GM21528 (cell line): ENCODE measurements around the gene PRKAG2.

Experiments
- ATAC-seq: cut with Tn5 transposase; IDR thresholded peaks from one replicate; pipeline ENCODE4 v1.9.1; 2021; ENCODE audit warnings: mild to moderate bottlenecking, moderate library complexity; ENCODE audit not compliant: unreplicated experiment, low FRiP score

The PRKAG2 gene

GRCh38 chr7:151900986-151901621 is 24.2 kb upstream of the PRKAG2 start:
- no peak for ATAC-seq

- ATAC-seq, result no peak
Observed at GRCh38 chr7:151900591-151900985, 23.7 kb upstream of the PRKAG2 start.

- ATAC-seq, result no peak
Observed at GRCh38 chr7:151899513-151900360, 22.8 kb upstream of the PRKAG2 start.

- no peak for ATAC-seq
Observed at GRCh38 chr7:151897951-151898686, 21.2 kb upstream of the PRKAG2 start.

GRCh38 chr7:151897161-151897731 is 20.3 kb upstream of the PRKAG2 start:
- ATAC-seq, result no peak

GRCh38 chr7:151896486-151896885 is 19.6 kb upstream of the PRKAG2 start:
- ATAC-seq, result no peak

- no peak for ATAC-seq
Observed at GRCh38 chr7:151896086-151896485, 19.2 kb upstream of the PRKAG2 start.

- ATAC-seq, result no peak
Observed at GRCh38 chr7:151895631-151896031, 18.7 kb upstream of the PRKAG2 start.

- no peak for ATAC-seq
Observed at GRCh38 chr7:151895008-151895630, 18.2 kb upstream of the PRKAG2 start.

- no peak for ATAC-seq
Observed at GRCh38 chr7:151894111-151895007, 17.4 kb upstream of the PRKAG2 start.

GRCh38 chr7:151893405-151893923 is 16.5 kb upstream of the PRKAG2 start:
- no peak for ATAC-seq

- no peak for ATAC-seq
Observed at GRCh38 chr7:151891753-151892152, 14.8 kb upstream of the PRKAG2 start.

- no peak for ATAC-seq
Observed at GRCh38 chr7:151891182-151891581, 14.3 kb upstream of the PRKAG2 start.

GRCh38 chr7:151890355-151891004 is 13.6 kb upstream of the PRKAG2 start:
- no peak for ATAC-seq

GRCh38 chr7:151889406-151890354 is 12.8 kb upstream of the PRKAG2 start:
- no peak for ATAC-seq

- no peak for ATAC-seq
Observed at GRCh38 chr7:151888079-151889067, 11.5 kb upstream of the PRKAG2 start.

GRCh38 chr7:151886783-151887182 is 9.9 kb upstream of the PRKAG2 start:
- ATAC-seq, result no peak
